M059J (cell line): ENCODE results near the gene CABLES2. TPM values are rescaled to one million over a fixed set of nuclear protein-coding genes. Genes with fewer than 3 reads are reported as not detected.

Experiments
- DNase-seq: peaks from one replicate; pipeline ENCODE4 v3.0.0-alpha.2; 2012; ENCODE audit warnings: low read depth
- total RNA-seq: library from RNA; depleted of rRNA; stranded (reverse); fragments of >200 nt; shearing (Covaris generic); gene quantifications from 2 replicates; pipeline ENCODE4 v1.2.3, GENCODE V29; 2014

The CABLES2 gene
- total RNA-seq, 1 experiment from 2014 or later, result 19.9 TPM

DNA sequence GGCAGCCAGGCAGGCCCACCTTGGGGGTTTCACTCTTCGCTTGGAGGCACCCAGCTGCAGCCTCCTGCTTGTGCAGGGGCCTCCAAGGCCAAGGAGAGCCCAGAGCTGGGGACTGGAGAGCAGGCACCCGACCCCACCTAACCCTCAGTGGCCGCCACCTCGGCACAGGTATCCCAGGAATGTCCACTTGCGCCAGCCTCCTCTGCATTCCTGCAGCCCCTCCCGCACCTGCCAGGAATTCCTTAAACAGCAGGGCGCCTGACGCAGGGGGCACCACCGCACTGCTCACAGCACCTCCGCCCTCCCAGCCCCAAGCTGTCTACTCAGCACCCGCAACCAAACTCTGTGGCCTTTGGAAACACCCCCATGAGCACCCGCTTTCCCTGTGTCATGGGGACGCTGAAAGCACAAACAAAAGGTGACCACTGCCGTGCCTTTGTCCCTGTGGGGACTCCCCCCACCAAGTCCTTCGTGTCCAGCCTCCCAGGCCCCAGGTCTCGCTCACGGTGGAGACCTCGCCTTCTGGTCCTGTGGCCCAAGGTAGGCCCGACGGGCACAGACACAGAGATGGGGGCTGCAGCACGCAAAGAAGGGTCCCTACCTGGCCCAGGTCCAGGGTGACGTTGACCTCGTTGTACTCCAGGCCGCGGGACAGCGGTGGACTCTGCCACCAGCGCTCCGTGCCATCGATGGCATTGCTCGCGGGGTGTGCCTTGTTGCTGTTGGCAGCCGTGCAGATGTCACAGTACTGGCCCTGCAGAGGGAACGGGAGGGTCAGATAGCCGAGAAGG, 45.1 kb downstream of the CABLES2 start:
- DNase-seq, result no peak

GRCh38 chr20:62360854-62361798, 46.0 kb downstream of the CABLES2 start:
- no peak for DNase-seq

GRCh38 chr20:62359491-62360121, 47.5 kb downstream of the CABLES2 start:
- DNase-seq, result peak; percentile 93

- DNase-seq, result no peak
These were observed 48.0 kb downstream of the CABLES2 start for GRCh38 chr20:62359043-62359490.

DNA sequence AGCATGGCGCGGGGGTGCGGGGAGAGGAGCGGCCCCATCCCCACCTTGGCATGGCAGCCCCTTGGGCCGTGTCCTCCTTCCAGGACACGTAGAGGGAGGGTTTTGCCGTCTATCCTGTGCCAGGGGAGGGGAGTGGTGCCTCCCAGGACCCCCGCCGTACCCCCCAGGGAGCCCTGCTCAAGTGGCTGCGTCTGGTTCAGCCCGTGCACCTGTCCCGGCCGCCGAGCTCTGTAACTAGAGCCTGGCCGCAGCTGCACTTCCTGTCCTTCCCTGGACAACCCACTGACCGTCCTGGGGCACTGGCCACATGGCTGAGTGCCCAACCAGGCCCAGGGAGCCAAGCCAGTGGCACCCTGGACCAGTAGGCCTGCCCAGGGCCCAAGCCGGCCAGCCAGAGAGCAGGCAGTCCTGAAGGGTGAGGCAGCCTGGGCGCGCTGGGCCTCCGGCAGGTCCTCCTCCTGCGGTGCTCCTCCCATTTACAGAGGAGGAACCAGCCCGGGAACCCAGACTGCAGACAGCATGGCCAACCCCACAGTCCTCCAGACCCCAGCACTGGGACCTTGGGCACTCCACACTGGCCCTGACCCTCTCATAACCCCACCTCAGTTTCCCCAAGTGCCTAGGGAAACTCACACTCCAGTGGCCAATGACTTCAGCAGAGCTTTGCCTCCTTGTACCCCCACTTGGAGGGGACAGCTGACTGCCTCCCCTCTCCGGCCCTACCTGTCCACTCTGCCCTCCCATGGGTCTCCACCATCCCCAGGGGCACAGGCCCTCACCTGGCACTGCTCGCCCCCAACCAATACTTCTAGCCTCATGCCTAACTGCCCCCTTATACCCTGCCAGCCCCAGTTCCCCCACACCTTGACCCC, 48.7 kb downstream of the CABLES2 start:
- DNase-seq, result peak; percentile 96

GRCh38 chr20:62357681-62358080, 49.4 kb downstream of the CABLES2 start:
- no peak for DNase-seq

- DNase-seq, result peak; percentile 85
These were observed 49.9 kb downstream of the CABLES2 start for GRCh38 chr20:62357187-62357667.

DNA sequence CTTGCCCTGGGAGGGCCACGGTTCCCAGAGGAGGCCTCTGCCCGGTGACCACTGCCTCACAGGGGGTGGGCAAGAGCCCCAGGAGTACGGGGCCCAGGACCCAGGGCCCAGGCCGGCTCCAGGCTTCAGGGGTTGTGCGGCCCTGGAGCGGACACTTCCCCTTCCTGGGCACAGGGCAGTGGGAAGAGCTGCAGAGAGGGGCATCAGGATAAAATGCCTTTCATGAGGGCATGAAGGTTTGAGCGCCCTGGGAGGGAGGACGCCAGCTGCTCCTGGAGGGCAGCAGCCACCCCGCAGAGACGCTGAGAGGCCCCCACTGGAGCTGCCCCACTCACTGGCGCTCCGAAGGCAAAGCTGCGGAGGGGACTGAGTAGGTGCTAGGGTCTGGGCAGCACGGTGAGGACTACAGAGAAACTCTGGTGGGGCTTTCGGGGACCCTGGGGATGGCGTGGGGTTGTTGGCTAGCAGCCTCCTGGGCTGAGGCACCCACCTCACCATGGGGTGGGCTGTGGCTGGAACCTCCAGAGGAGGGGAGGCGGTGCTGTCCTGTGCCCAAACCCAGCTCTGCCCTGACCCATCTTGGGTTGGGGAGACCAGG, 50.4 kb downstream of the CABLES2 start:
- DNase-seq, result no peak

GRCh38 chr20:62355878-62356588, 51.1 kb downstream of the CABLES2 start:
- DNase-seq, result no peak

DNA sequence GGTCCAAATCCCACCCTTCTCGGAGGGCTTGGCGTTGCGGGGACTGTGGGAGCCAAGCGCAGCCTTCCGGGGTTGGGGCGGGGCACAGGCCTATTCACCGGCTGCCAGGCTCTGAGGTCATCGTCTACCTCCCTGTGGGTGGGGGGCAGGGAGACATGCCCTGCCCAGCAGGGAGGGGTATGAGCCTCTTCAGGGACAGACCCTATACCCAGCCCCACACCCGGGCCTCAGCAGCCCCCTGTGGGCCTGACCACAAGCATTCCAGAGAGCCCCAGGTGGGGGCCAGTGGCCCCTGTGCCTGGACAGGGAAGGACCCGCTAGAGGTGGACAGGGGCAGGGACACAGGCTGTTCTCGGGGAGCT, 51.6 kb downstream of the CABLES2 start:
- DNase-seq, result no peak

GRCh38 chr20:62354811-62355341, 52.2 kb downstream of the CABLES2 start:
- DNase-seq, result no peak

GRCh38 chr20:62354031-62354808, 52.9 kb downstream of the CABLES2 start:
- DNase-seq, result no peak

DNA sequence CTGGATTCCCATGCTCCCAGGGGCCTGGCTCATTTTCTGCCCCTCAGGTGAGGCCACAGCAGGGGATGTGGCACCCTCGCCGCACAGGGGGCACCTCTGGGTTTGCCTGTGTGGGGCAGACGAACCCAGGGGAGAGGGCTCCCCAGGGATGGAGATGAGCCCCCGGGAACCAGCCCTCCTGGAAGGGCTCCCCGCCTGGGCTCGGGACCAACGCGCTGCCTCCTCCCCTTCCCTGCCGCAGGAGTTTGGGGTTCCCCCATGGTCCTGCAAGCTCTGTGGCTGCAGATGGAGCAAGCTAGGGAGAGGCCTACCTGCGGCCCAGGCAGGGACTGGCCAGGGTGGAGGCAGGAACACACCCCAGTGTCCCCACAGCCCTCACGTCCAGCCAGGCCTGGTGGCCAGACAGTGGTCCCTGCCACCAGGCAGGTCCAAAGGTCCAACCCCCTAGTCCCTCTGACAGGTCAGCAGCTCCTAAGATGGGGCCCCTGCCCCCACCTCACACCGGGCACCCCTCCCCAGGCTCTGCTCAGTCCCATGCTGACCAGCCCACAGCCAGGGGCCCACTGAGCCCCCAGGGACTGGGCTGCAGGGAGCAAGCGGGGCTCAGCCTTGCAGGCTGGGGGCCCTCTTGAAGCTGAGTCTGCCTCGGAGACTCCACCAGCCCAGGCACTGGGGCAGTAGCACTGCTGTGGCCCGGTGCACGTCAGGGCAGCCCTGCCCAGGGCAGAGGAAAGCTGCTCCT, 53.6 kb downstream of the CABLES2 start:
- DNase-seq, result no peak

GRCh38 chr20:62352402-62353288, 54.4 kb downstream of the CABLES2 start:
- peak; percentile 82 for DNase-seq

DNA sequence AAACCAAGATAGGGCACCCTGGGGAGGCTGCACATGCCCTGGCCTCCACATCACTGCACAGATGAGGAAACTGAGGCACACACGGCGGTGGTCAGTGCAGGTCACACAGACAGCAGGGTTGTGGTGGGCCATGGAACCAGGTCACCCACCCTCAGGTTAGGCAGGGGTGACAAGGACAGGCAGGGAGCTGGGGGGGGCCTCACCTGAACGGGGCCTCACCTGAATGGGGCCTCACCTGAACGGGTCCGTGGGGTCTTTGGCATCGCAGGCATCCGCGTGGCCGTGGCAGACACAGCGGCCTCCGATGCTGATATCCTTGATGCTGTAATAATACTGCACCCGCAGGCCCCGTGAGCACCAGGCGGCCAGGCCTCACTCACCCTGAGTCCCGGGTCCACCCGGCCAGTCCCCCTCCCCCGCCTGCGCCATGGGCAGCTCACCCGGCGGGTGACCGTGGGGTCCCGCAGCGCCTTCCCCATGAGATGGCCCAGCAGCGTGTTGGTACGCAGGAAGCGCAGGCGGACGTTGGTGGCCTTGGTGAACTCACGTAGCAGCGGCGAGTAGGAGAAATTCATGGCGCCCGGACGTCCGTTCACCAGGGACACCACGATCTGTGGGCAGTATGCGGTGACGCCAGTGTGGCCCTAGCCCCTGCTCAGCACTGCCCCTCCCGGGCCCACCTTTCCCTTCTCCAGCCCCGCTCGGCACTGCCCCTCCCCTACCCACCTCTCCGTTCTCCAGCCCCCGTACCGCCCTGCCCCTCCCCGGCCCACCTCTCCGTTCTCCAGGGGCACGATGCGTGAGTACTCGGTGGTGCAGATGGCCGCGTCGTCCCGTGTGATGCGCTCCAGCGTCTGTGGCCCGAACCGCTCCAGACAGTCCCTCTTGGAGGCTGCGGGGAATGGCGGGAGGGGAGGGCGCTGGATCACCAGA, 55.4 kb downstream of the CABLES2 start:
- DNase-seq, result no peak
